Endothelial cell of umbilical vein (primary cell): Measurements from ENCODE around the gene EEIG1. TPM values are rescaled to one million over a fixed set of nuclear protein-coding genes. Genes with fewer than 3 reads are reported as not detected.

Experiments used
- BruUV-seq: library from RNA; stranded (reverse); fragments of 400-500 nt; replicated peaks from 2 replicates; lab custom pipeline; 2021; lab: Mats Ljungman, UMichigan
- CTCF ChIA-PET: fragments of 300-600, 350-600 bp; sonication (Branson Sonifier 250); formaldehyde crosslinking; loops from one replicate; lab custom pipeline; 2021; ENCODE audit warnings: antibody characterized with exemption, inconsistent platforms; lab: Charles Lee
- POLR2A ChIA-PET: fragments of 300-600, 350-600 bp; sonication (Branson Sonifier 250); formaldehyde crosslinking; loops from one replicate; lab custom pipeline; 2021; ENCODE audit warnings: antibody characterized with exemption, inconsistent platforms; lab: Charles Lee
- DNase-seq: peaks from one replicate; pipeline ENCODE4 v3.0.0-alpha.2; 2011; ENCODE audit warnings: low read depth, low spot score
- FAIRE-seq: peaks from 2 replicates; lab custom pipeline; 2011; peaks lifted over from hg19 to GRCh38; lab: Jason Lieb, UNC
- H2AFZ ChIP-seq: 2 replicates; pipeline ENCODE4 v1.6.0; 2012; ENCODE audit warnings: low read depth, low read length, control low read depth, inconsistent platforms
- H3K27ac ChIP-seq: 2 replicates; pipeline ENCODE4 v1.5.1; 2011; ENCODE audit warnings: low read depth, mild to moderate bottlenecking, control low read depth, low read length, moderate library complexity; ENCODE audit not compliant: insufficient read depth
- H3K27me3 ChIP-seq, 2 experiments: 2 replicates each; pipeline versions ENCODE4 v1.6.0 to v1.6.1; 2011; ENCODE audit warnings: low read length in 2 of 2, mixed read lengths in 1 of 2; ENCODE audit not compliant: control insufficient read depth in 2 of 2, insufficient read depth in 2 of 2
- H3K36me3 ChIP-seq, 2 experiments: 2 replicates in 1 of 2; 3 replicates in 1 of 2; pipeline ENCODE4 v1.5.1; 2011; ENCODE audit warnings: low read length in 2 of 2, mild to moderate bottlenecking in 1 of 2, moderate library complexity in 1 of 2; ENCODE audit not compliant: control insufficient read depth in 2 of 2, insufficient read depth in 2 of 2; ENCODE audit errors: extremely low read depth in 1 of 2
- H3K4me1 ChIP-seq: 3 replicates; pipeline ENCODE4 v1.5.1; 2011; ENCODE audit warnings: mild to moderate bottlenecking, low read length; ENCODE audit not compliant: control insufficient read depth, insufficient read depth; ENCODE audit errors: extremely low read depth
- H3K4me2 ChIP-seq: 2 replicates; pipeline ENCODE4 v1.6.1; 2011; ENCODE audit warnings: low read length, control low read depth, mixed read lengths; ENCODE audit not compliant: insufficient read depth
- H3K4me3 ChIP-seq, 3 experiments: fragments of 200-600 bp in 1 of 3; sonication (generic), shearing (Covaris generic) in 1 of 3; replicated peaks in 1 of 3; 2 replicates each; pipeline ENCODE4 v1.5.1; 2011 to 2016; ENCODE audit warnings: control low read depth in 3 of 3, low read length in 3 of 3, mild to moderate bottlenecking in 2 of 3, inconsistent platforms in 1 of 3, low read depth in 1 of 3, moderate library complexity in 1 of 3; ENCODE audit not compliant: insufficient read depth in 1 of 3
- H3K79me2 ChIP-seq: 2 replicates; pipeline ENCODE4 v1.6.0; 2012; ENCODE audit warnings: low read length, inconsistent platforms; ENCODE audit not compliant: control insufficient read depth, insufficient read depth
- H3K9ac ChIP-seq: replicated peaks from 2 replicates; pipeline ENCODE3; 2011; ENCODE audit warnings: low read length, control low read depth; ENCODE audit not compliant: insufficient read depth; ENCODE audit errors: extremely low read depth
- H3K9me1 ChIP-seq: replicated peaks from 3 replicates; pipeline ENCODE4 v1.6.0; 2011; ENCODE audit warnings: mild to moderate bottlenecking, low read length; ENCODE audit not compliant: control insufficient read depth, insufficient read depth; ENCODE audit errors: extremely low read depth
- H3K9me3 ChIP-seq: replicated peaks from 2 replicates; pipeline ENCODE4 v1.5.1; 2012; ENCODE audit warnings: low read length, inconsistent platforms; ENCODE audit not compliant: control insufficient read depth, insufficient read depth
- H4K20me1 ChIP-seq: replicated peaks from 2 replicates; pipeline ENCODE3; 2011; ENCODE audit warnings: mild to moderate bottlenecking, low read length; ENCODE audit not compliant: control insufficient read depth, insufficient read depth; ENCODE audit errors: extremely low read depth
- EZH2 ChIP-seq: IDR thresholded peaks from 2 replicates; pipeline ENCODE4 v1.6.1; 2012; ENCODE audit warnings: borderline replicate concordance, low read depth, mild to moderate bottlenecking, moderate library complexity, low read length, inconsistent platforms; ENCODE audit not compliant: severe bottlenecking
- FOS ChIP-seq: IDR thresholded peaks from 2 replicates; pipeline ENCODE4 v1.6.1; 2011; ENCODE audit warnings: mild to moderate bottlenecking, low read length, moderate library complexity, borderline replicate concordance; ENCODE audit not compliant: insufficient read depth
- GATA2 ChIP-seq: IDR thresholded peaks from 2 replicates; pipeline ENCODE4 v1.7.0; 2011; ENCODE audit warnings: low read depth, mild to moderate bottlenecking, moderate library complexity, mixed read lengths, low read length; ENCODE audit not compliant: insufficient read length, insufficient read depth
- JUN ChIP-seq: IDR thresholded peaks from 2 replicates; pipeline ENCODE4 v1.6.1; 2011; ENCODE audit warnings: borderline replicate concordance, low read depth; ENCODE audit not compliant: insufficient read length, insufficient read depth
- MAX ChIP-seq: IDR thresholded peaks from 2 replicates; pipeline ENCODE4 v1.6.1; 2011; ENCODE audit not compliant: insufficient read depth, insufficient read length
- POLR2AphosphoS5 ChIP-seq: IDR thresholded peaks from 2 replicates; pipeline ENCODE4 v1.6.1; 2012; ENCODE audit warnings: low read depth, mild to moderate bottlenecking, control low read depth, low read length, moderate library complexity; ENCODE audit not compliant: insufficient read depth
- dilution Hi-C: fragments of 300-500 bp; cut with MboI; formaldehyde crosslinking; loops from one replicate; pipeline ENCODE4 v1.15.0; 2019; ENCODE audit warnings: low sequenced_read_pairs; ENCODE audit not compliant: extremely low pct_ligation_motif_present
- intact Hi-C: fragments of 100-400 bp; cut with micrococcal nuclease; formaldehyde crosslinking; loops from one replicate; pipeline ENCODE4 v1.10.0; 2022
- polyA plus RNA-seq, 4 experiments: library from polyadenylated mRNA; depleted of rRNA in 3 of 4; stranded (reverse) in 3 of 4; unstranded in 1 of 4; fragments of >200 nt; gene quantifications; 2 replicates each; pipeline versions ENCODE4 v1.2.1 to v1.2.3, GENCODE V29; 2011 to 2012; ENCODE audit warnings: missing spikeins in 1 of 4
- total RNA-seq: library from RNA; stranded (reverse); gene quantifications from 2 replicates; pipeline ENCODE4 v1.2.3, GENCODE V29; 2021

EEIG1 gene
- total and polyA plus RNA-seq, 2 donors (not counting 3 experiments of a cell fraction or from before 2014, with no cell fraction given), result 8.4 to 19.0 TPM

DNA sequence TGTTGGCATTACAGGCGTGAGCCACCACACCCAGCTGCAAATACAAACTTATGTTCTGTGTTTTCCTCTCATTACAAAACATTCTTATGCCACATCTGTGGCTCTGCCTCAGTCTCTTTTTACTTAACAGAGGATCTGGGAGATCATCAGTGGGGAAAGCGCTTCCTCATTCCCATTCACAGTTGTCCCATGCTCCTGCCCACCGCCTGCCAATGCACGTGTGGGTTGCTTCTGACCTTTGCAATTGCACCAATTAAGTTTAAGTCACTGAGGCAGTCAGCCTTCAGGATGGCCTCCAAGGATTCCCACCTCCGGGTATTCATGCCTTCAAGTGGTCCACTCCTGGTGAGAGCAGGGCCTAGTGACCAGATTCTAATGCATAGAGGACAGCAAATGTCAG is 34.9 kb upstream of the EEIG1 start:
- Histone ChIP-seq H3K4me2 (no peak overlapping the region), H3K79me2 (no peaks in the 10 kb centered on the region), H3K27ac (no peak overlapping the region), H3K9ac (no peak overlapping the region), H4K20me1 (no peaks in the 10 kb centered on the region), H3K9me3 (no peaks in the 10 kb centered on the region), H3K9me1 (no peaks in the 10 kb centered on the region), H3K27me3 (no peaks in the 10 kb centered on the region), H3K4me3 (no peak overlapping the region), H2AFZ (no peak overlapping the region), H3K36me3 (no peaks in the 10 kb centered on the region), H3K4me1 (peaks cover 10% of the 10 kb centered on the region)
- POLR2A ChIA-PET, result no interaction called here
- DNase-seq (no peak), FAIRE-seq (no peak)
- CTCF ChIA-PET, result interaction anchor here (1.4 kb wide), 1 partner anchor 10 kb away, joined by 3 read pairs; no protein-coding TSS in a partner anchor
- TF ChIP-seq GATA2 (no peak), EZH2 (no peak), MAX (no peak), FOS (no peak), POLR2AphosphoS5 (no peak)
- dilution Hi-C loops (no loop called here), intact Hi-C loops (no loop called here)
- no TSS peak for BruUV-seq

- Histone ChIP-seq H3K36me3 (no peaks in the 10 kb centered on the region), H3K4me1 (peaks cover 30% of the 10 kb centered on the region), H3K4me2 (no peak overlapping the region), H3K4me3 (no peak overlapping the region), H3K79me2 (no peaks in the 10 kb centered on the region), H3K9me3 (no peaks in the 10 kb centered on the region), H2AFZ (peak overlapping the region; percentile 28), H3K27me3 (no peaks in the 10 kb centered on the region), H3K9me1 (no peaks in the 10 kb centered on the region), H4K20me1 (no peaks in the 10 kb centered on the region), H3K27ac (peak overlapping the region; percentile 61), H3K9ac (peak overlapping the region; percentile 40)
- BruUV-seq, result no TSS peak
- FAIRE-seq (peak; percentile 76), DNase-seq (peak; percentile 87)
- TF ChIP-seq FOS (no peak), MAX (no peak), JUN (peak; percentile 67)
- ChIA-PET POLR2A (no interaction called here), CTCF (no interaction called here)
- dilution Hi-C loops (no loop called here), intact Hi-C loops (no loop called here)
Measured at GRCh38 chr9:128011071-128011817, 30.5 kb upstream of the EEIG1 start.
